Inflammatory macrophage (primary cell): ENCODE results near the gene RASL11A.
"Not testable (repeated sequence)": the region's sequence is repeated elsewhere in the genome, so short reads cannot be mapped to it uniquely, and the experiment has no call there.

ENCODE experiments used
- DNase-seq, 2 donors: peaks; one replicate each; pipeline ENCODE4 v3.0.0-alpha.2; 2020 to 2022
- total RNA-seq, 18 experiments: gene quantifications; one replicate each; lab custom pipeline; 2026; ENCODE audit warnings: mixed read lengths in 6 of 18, inconsistent platforms in 2 of 18; lab: John Stamatoyannopoulos, UW

RASL11A gene
- 1.1 to 105 (median 6.1) reads per million in 18 experiments for total RNA-seq

DNA sequence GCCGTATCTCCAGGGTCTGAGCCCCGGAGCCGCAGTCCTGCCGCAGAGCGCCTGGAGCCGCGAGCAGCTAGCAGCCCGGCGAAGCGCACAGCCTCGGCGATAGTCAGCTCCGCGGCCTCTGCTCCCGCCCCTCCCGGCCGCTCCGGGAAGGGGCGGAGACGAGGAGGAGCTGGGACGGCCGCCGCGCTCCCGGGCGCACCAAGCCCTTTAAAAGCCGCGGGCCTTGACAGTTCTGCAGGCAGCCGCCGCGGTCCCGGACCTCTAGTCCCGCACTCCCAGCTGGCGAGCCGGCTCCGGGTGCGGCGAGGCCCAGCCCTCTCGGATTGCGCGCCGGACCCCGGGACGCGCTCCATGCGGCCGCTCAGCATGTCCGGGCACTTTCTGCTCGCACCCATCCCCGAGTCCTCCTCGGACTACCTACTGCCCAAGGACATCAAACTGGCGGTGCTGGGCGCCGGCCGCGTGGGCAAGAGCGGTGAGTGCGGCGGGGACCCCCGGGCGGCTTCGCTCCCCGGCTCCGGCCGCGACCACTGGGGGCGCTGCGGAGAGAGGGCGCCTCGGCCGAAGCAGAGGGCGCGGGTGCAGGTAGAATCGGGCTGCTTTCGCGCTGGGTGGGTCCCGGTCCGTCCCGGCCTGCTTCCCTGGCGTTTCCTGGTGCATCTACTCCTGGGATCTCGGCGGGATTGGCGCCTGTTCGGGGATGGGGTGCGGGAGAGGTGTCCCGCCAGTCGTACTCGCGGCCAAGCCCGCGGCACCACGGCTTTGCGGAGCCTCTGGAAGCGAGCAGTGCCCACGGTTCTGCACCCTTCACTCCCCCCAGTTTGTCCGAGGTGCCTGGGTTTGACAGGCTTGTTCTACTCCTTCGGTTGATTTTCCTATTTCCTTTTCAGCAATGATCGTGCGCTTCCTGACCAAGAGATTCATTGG lies at the start of gene RASL11A:
RASL11A (plus strand) TSS at position 237 of the 927 bp plus-strand sequence; CDS start at position 352, 115 bp downstream.
- peak; percentile 72 to 86 for DNase-seq

- not testable (repeated sequence) for DNase-seq
Measured at GRCh38 chr13:27222100-27222499, 48.5 kb upstream of the RASL11A start.

DNA sequence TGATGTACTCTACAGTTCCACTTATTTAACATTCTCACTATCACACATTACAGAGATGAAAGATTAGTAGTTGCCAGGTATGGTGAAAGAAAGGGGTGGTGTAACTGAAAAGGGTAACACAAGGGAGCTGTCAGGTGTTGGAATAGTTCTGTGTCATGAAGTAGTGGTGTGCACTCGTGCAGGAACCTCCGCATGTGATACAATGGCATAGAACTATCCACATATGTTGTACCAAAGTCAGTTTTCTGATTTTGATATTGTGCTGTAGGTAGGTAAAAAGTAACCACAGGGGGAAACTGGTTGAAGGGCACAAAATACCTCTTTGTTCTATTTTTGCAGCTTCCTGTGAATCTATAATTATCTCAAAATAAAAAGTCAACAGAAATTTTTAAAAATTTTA lies 43.6 kb upstream of the RASL11A start:
- no peak for DNase-seq

GRCh38 chr13:27228131-27228530 lies 42.5 kb upstream of the RASL11A start:
- no peak for DNase-seq

GRCh38 chr13:27229642-27230041 lies 41.0 kb upstream of the RASL11A start:
- no peak for DNase-seq

GRCh38 chr13:27233964-27234363 lies 36.7 kb upstream of the RASL11A start:
- DNase-seq, result no peak

- no peak for DNase-seq
Measured at GRCh38 chr13:27236478-27236877, 34.2 kb upstream of the RASL11A start.

GRCh38 chr13:27242702-27243101 lies 27.9 kb upstream of the RASL11A start:
- no peak for DNase-seq

DNA sequence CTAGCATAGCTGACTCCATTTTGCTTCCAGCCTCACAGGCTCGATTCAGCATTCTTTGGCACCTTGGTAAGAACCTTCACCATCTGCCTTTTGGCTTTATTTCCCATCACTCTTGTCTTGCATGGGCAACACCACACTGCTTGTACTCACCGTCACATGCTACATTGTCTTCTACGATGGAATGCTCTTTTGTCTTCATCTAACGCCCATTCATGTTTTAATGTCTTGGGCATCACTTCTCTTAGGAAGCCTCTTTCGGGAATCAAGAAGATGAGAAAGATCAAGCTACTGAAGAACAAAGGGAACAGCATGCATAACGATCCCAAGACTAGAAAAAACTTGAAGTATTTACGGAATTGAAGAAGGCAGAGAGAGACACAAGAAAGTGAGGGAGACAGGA lies 25.0 kb upstream of the RASL11A start:
- DNase-seq, result no peak

GRCh38 chr13:27250833-27251165 lies 19.8 kb upstream of the RASL11A start:
- DNase-seq, result no peak

DNA sequence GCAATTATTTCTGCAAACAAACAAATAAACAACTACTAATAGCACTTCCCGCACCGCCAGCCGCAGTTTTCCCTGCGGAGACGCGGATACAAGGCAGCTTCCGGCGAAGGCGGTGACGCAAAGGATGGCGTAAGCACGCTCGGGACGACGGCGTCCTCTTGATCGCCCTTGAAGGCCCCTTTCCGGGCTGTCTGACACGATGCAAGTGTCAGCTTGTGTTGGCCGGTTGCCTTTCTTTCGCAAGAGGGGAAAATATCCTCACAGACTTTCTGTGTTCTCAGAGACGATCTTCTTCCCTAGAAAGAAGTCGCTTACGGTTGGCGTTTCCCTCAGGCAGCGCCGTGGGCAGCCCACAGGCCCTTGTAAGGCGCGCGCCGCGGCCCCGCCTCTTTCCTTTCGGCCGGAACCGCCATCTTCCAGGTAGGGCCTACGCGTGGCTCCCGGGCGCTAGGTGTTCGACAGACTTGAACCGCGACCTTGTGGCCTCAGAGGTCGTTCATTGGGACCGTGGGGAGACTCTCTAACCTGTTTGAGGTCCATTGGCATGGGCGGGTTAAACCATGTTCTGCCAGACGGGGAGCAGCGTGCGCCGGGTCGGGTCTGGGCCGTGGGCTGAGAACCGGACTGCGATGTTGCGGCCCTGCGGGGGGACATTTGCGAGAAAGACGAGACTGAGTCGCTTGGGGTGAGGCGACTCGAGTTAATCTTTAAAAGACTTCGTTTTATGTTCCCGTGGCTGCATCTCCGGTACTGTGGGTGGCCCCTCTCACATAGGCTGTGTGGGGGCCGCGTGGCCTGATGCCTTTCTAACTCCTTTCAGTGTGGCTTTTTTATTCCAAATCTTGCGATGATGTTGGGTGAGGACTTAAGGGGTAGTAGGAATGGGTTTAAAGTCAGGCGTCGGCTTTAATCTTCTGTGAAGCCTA lies 19.2 kb upstream of the RASL11A start, which contains the start of gene RPL21:
RPL21 (plus strand) TSS at position 393 of the 926 bp plus-strand sequence. CDS start 2,219 bp downstream, outside the sequence.
- peak; percentile 95 to 98 for DNase-seq

DNA sequence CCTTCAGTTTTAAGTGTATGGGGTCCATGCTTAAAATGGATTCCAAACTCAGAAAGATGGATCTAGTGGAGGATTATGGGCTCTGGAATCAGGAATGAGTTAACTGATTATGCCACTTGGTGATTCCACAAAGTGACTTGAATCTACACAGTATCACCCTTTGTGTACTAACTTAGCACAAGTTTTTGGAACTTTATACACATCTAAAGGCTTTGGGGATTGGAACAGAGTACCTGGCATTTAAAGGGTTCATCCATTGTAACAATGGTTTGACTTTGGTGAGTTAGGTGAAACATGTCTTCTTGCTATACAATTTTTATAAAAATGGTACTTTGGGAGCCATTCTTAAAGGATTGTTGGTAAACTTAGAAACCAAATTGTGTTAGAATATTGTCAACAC lies 18.2 kb upstream of the RASL11A start:
- no peak for DNase-seq

- no peak for DNase-seq
Measured at GRCh38 chr13:27257233-27257568, 13.4 kb upstream of the RASL11A start.

DNA sequence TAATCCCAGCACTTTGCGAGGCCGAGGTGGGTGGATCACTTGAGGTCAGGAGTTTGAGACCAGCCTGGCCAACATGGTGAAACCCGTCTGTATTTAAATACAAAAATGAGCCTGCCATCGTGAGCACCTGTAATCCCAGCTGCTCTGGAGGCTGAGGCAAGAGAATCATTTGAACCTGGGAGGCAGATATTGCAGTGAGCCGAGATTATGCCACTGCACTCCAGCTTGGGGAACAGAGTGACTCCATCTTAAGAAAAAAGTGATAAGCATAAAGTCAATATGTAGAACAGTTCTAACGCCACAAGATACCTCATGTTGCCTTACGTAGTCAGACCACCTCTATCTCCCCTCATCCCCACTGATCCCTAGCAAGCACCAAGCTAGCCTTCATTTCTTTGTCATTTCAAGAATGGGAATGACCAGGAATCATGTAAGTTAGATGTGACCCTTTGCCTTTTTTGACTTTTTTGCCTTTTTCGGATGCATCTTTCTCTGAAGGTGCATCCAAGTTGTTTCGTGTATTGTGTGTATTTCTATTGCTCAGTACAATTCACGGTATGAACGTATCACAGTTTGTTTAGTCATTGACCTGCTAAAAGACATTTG lies 12.9 kb upstream of the RASL11A start:
- DNase-seq, result no peak

- no peak for DNase-seq
Measured at GRCh38 chr13:27258637-27259386, 11.8 kb upstream of the RASL11A start.

- peak; percentile 64 to 82 for DNase-seq
Measured at GRCh38 chr13:27259831-27260230, 10.8 kb upstream of the RASL11A start.

DNA sequence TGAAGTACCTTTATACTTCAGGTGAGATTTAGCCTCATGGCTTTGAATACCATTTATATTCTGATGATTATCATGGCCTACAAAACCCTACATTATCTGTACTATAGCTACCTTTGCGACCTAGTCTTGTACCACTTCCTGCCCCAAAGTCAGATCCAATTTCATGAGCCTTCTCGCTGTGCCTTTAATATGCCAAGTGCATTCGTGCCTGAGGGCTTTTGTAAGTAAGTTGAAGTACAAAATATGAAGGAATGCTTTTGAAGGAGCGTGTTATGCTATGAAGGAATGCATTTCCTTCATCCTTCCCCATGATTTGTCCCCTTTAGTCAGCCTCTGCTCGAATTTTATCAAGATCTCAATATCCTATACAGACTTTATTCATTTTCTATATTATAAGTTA lies 9.2 kb upstream of the RASL11A start:
- DNase-seq, result no peak

GRCh38 chr13:27263438-27263837 lies 7.2 kb upstream of the RASL11A start:
- DNase-seq, result no peak

- no peak for DNase-seq
Measured at GRCh38 chr13:27264181-27264580, 6.4 kb upstream of the RASL11A start.

DNA sequence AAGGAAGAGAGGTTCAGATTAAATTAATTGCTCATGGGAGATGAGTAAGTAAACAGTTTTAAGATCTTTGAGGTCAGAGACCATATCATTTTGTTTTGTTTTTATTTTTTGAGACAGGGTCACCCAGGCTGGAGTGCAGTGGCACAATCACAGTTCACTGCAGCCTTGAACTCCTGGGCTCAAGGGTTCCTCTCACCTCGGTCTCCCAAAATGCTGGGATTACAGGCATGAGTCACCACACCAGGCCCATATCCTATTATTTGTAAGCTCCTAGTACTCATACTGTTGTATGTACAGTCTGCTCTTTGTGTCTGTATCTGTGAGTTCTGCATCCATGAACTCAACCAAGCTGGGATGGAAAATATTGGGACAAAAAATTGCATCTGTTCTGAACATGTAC lies 6.0 kb upstream of the RASL11A start:
- no peak for DNase-seq

DNA sequence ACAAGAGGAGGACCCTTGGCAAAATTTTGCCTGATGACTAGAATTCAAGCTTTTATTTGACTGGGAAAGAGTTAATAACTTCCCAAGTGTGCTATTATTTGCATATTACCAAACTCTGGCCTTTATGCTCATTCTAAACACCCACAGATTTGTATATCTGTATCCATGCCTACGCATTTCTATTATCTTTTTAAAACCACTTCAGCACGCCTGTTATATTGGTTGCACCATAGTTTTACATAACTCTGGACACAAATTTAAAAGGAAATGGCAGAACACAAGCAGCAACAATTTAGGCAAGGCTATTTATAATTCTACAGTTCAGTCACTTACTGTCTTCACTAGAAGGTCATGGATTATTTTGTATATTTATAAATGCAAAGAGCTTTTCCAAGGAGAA lies 3.7 kb upstream of the RASL11A start:
- DNase-seq, result peak; percentile 61 to 91

- DNase-seq, result peak; percentile 70 to 79
Measured at GRCh38 chr13:27267596-27267995, 3.0 kb upstream of the RASL11A start.
